NCI-H187 treated with DMSO at 0.1 percent for 48 hours (cell line): ENCODE results near the gene MVD.

ENCODE experiments used
- DNase-seq: peaks from one replicate; lab custom pipeline; 2025; lab: John Stamatoyannopoulos, UW

The MVD gene

GRCh38 chr16:88606148-88606757 is 56.6 kb downstream of the MVD start:
- no peak for DNase-seq

GRCh38 chr16:88605186-88606147 is 57.4 kb downstream of the MVD start:
- DNase-seq: no peak

- DNase-seq: no peak
Observed at GRCh38 chr16:88602091-88602490, 60.8 kb downstream of the MVD start.
